Calu3 (cell line): Measurements from ENCODE around the gene ROCK2. TPM values are rescaled to one million over a fixed set of nuclear protein-coding genes. Genes with fewer than 3 reads are reported as not detected.
A peak's percentile ranks its signal among the peaks of the same experiment; 100 is the strongest.

ENCODE experiments used
- Bru-seq: library from RNA; stranded (reverse); fragments of 400-500 nt; gene quantifications from one replicate; lab custom pipeline; 2021; lab: Mats Ljungman, UMichigan
- BruChase-seq, 2 experiments: library from RNA; stranded (reverse); fragments of 400-500 nt; gene quantifications; one replicate each; lab custom pipeline; 2021; lab: Mats Ljungman, UMichigan
- BruUV-seq: library from RNA; stranded (reverse); fragments of 400-500 nt; replicated peaks from 2 replicates; lab custom pipeline; 2021; lab: Mats Ljungman, UMichigan
- CTCF ChIA-PET: fragments of 300-600 bp; sonication (Branson Sonifier 250); formaldehyde crosslinking; loops from one replicate; lab custom pipeline; 2022; ENCODE audit warnings: antibody characterized with exemption; lab: Charles Lee
- DNase-seq: peaks from one replicate; pipeline ENCODE4 v3.0.0; 2022
- H3K27ac Mint-ChIP-seq: one replicate; pipeline ENCODE4 v1.8.0; 2022; ENCODE audit warnings: mixed read lengths; ENCODE audit not compliant: unreplicated experiment
- H3K27me3 Mint-ChIP-seq: one replicate; pipeline ENCODE4 v1.8.0; 2022; ENCODE audit warnings: mixed read lengths; ENCODE audit not compliant: unreplicated experiment
- H3K36me3 Mint-ChIP-seq: one replicate; pipeline ENCODE4 v1.8.0; 2022; ENCODE audit warnings: mild to moderate bottlenecking, moderate library complexity, mixed read lengths; ENCODE audit not compliant: insufficient read depth, unreplicated experiment
- H3K4me1 Mint-ChIP-seq: one replicate; pipeline ENCODE4 v1.8.0; 2022; ENCODE audit warnings: mild to moderate bottlenecking, low read depth, mixed read lengths; ENCODE audit not compliant: unreplicated experiment
- H3K4me3 Mint-ChIP-seq: one replicate; pipeline ENCODE4 v1.8.0; 2022; ENCODE audit warnings: mild to moderate bottlenecking, low read depth, moderate library complexity, mixed read lengths; ENCODE audit not compliant: unreplicated experiment
- H3K9me3 Mint-ChIP-seq: one replicate; pipeline ENCODE4 v1.8.0; 2022; ENCODE audit warnings: low read depth, mixed read lengths; ENCODE audit not compliant: unreplicated experiment
- CTCF ChIP-seq: fragments of 200-600 bp; IDR thresholded peaks from one replicate; pipeline ENCODE4 v1.8.0; 2022; ENCODE audit warnings: antibody characterized with exemption; ENCODE audit not compliant: unreplicated experiment
- intact Hi-C: fragments of 100-400 bp; cut with micrococcal nuclease; formaldehyde crosslinking; loops from one replicate; pipeline ENCODE4 v1.10.0; 2022; ENCODE audit not compliant: unreplicated experiment
- long read RNA-seq: library from polyadenylated mRNA; stranded (forward); transcript quantifications from one replicate; pipeline ENCODE4 v2.0.0, GENCODE V29; 2022
- total RNA-seq: library from RNA; stranded (reverse); gene quantifications from 2 replicates; pipeline ENCODE4 v1.2.3, GENCODE V29; 2022

Gene ROCK2
- total RNA-seq (30.8 and 35.3 TPM in 2 replicates), Bru-seq, nascent RNA (percentile 82 among the genes with signal in this experiment), BruChase-seq, experiment 1, labeled RNA remaining after a 6-hour chase (percentile 82 among the genes with signal in this experiment), BruChase-seq, experiment 2, labeled RNA remaining after a 2-hour chase (percentile 75 among the genes with signal in this experiment)
- long read RNA-seq, full-length matches to known transcripts: 5 of 13 reads
- long read RNA-seq, partial matches to known transcripts: 6 of 13 reads
- long read RNA-seq, other reads (novel, unspliced or antisense): 2 of 13 reads

DNA sequence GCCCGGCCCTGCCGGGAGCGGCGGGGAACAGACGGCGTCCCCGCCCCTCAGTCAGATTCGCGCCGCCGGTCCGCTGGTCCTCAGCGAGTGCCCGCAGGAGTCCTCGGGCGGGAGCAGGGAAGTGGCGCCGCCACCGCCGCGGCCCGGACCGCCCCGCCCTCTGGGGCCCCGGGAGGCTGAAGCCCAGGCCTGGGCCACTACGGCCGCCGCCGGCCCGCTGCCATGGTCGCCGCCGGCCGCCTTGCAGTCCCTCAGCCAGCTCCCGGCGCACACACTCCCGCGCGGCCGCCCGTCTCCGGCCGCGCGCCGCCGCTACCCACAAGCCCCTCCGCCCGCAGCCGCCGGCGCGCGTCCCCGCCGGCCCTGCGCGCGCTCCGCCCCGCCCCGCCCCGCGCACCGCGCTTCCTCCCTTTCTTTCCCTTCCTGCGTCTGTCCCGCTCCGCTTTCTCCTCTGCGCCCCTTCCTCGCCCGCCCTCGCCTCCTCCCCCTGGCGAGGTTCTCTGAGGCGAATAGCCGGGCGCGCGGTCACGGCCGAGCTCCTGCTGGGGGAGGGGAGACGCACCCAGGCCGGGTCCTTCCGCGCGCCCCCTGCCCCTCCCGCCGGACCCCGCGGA, at the start of gene ROCK2:
Gene ROCK2, minus strand, starts transcription at position 295 of the 614 bp plus-strand sequence. CDS start 500 bp downstream, outside the sequence.
- DNase-seq: peak; percentile 87
- BruUV-seq: no TSS peak
- CTCF ChIA-PET: interaction anchor here (0.6 to 2.0 kb wide), 2 partner anchors 67 to 85 kb away, joined by 3 to 6 read pairs; no protein-coding TSS in a partner anchor

GRCh38 chr2:11393711-11394236, 49.3 kb upstream of the ROCK2 start:
- intact Hi-C loops: no loop called here
- Mint-ChIP-seq H3K4me1 (peaks cover 50% of the 10 kb centered on the region), H3K27ac (no peak overlapping the region), H3K27me3 (peaks cover 23% of the 10 kb centered on the region), H3K9me3 (no peaks in the 10 kb centered on the region), H3K4me3 (no peak overlapping the region), H3K36me3 (peaks cover 9% of the 10 kb centered on the region)
- CTCF ChIA-PET: no interaction called here
- DNase-seq: no peak
- no peak for TF ChIP-seq CTCF
- BruUV-seq: no TSS peak

More for the DNA sequence above, at the start of gene ROCK2:
- intact Hi-C loops: loop anchor here (5.0 to 10.0 kb wide), 3 partner anchors 43 to 112 kb away; no protein-coding TSS in a partner anchor
- Mint-ChIP-seq H3K4me1 (peaks cover 10% of the 10 kb centered on the region), H3K4me3 (peak within 1 kb of the TSS; percentile 82), H3K27ac (peak within 1 kb of the TSS; percentile 67), H3K36me3 (peaks cover 28% of the 10 kb centered on the region), H3K9me3 (no peaks in the 10 kb centered on the region), H3K27me3 (peaks cover 15% of the 10 kb centered on the region)
- TF ChIP-seq CTCF: no peak

DNA sequence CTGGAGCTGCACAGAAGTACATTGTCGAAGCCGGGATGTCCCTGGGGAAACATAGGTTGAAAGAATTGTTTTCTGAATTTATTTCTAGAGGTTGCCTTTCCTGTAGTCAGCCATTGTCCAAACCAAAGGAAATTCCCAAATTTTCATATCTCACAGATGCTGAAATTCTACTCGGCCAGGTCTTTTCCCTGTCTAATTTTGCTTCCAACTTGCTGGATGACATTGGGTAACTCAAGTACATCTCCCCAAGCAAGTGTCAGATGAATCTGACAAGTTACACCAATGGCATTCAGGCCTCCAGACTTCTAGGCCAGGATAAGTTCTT, 47.5 kb upstream of the ROCK2 start:
- H3K27me3 Mint-ChIP-seq: peaks cover 5% of the 10 kb centered on the region
- peaks cover 9% of the 10 kb centered on the region for H3K36me3 Mint-ChIP-seq
- intact Hi-C loops: no loop called here
- no peak for DNase-seq
- peaks cover 49% of the 10 kb centered on the region for H3K4me1 Mint-ChIP-seq
- no TSS peak for BruUV-seq
- no peaks in the 10 kb centered on the region for H3K9me3 Mint-ChIP-seq
- H3K4me3 Mint-ChIP-seq: no peak overlapping the region
- CTCF ChIA-PET: no interaction called here
- peak overlapping the region; percentile 89 for H3K27ac Mint-ChIP-seq
- no peak for TF ChIP-seq CTCF

- DNase-seq: no peak
- Mint-ChIP-seq H3K9me3 (no peaks in the 10 kb centered on the region), H3K4me3 (no peak overlapping the region), H3K36me3 (peaks cover 12% of the 10 kb centered on the region), H3K27me3 (no peaks in the 10 kb centered on the region), H3K4me1 (peaks cover 58% of the 10 kb centered on the region), H3K27ac (peak overlapping the region; percentile 59)
- TF ChIP-seq CTCF: no peak
- no TSS peak for BruUV-seq
- intact Hi-C loops: no loop called here
- CTCF ChIA-PET: interaction anchor here (0.6 to 1.6 kb wide), 5 partner anchors 15 to 399 kb away, joined by 3 to 13 read pairs (median 3); no protein-coding TSS in a partner anchor
These were observed 45.9 kb upstream of the ROCK2 start for GRCh38 chr2:11390399-11390658.
